Osteoblast (primary cell): ENCODE measurements around the gene RASGRP4. TPM values are rescaled to one million over a fixed set of nuclear protein-coding genes. Genes with fewer than 3 reads are reported as not detected.

Experiments
- DNase-seq: peaks from one replicate; pipeline ENCODE4 v3.0.0; 2011; ENCODE audit warnings: low spot score, mixed read lengths; ENCODE audit not compliant: insufficient read length; ENCODE audit errors: missing footprints
- H2AFZ ChIP-seq: 2 replicates; pipeline ENCODE4 v1.6.0; 2011; ENCODE audit warnings: mild to moderate bottlenecking, low read length
- H3K27ac ChIP-seq: 2 replicates; pipeline ENCODE4 v1.5.1; 2011; ENCODE audit warnings: mild to moderate bottlenecking, low read depth, low read length, moderate library complexity
- H3K27me3 ChIP-seq: 2 replicates; pipeline ENCODE4 v1.6.0; 2012; ENCODE audit warnings: mild to moderate bottlenecking, control low read depth, inconsistent platforms, low read length, moderate library complexity; ENCODE audit not compliant: insufficient read depth
- H3K36me3 ChIP-seq: 2 replicates; pipeline ENCODE4 v1.5.1; 2011; ENCODE audit warnings: mild to moderate bottlenecking, low read length, control low read depth, moderate library complexity; ENCODE audit not compliant: insufficient read depth
- H3K4me1 ChIP-seq: 2 replicates; pipeline ENCODE4 v1.5.1; 2011; ENCODE audit warnings: mild to moderate bottlenecking, low read length, control low read depth, moderate library complexity; ENCODE audit not compliant: insufficient read depth
- H3K4me2 ChIP-seq: 2 replicates; pipeline ENCODE4 v1.6.0; 2011; ENCODE audit warnings: mild to moderate bottlenecking, low read length; ENCODE audit not compliant: insufficient read depth
- H3K4me3 ChIP-seq: fragments of 200-600 bp; sonication (generic); 3 replicates; pipeline ENCODE4 v1.5.1; 2012; ENCODE audit warnings: mild to moderate bottlenecking, low read length, inconsistent platforms; ENCODE audit not compliant: insufficient read depth
- H3K79me2 ChIP-seq: 2 replicates; pipeline ENCODE4 v1.6.0; 2012; ENCODE audit warnings: mild to moderate bottlenecking, low read length, control low read depth, inconsistent platforms; ENCODE audit not compliant: insufficient read depth
- H3K9me3 ChIP-seq: 2 replicates; pipeline ENCODE4 v1.5.1; 2011; ENCODE audit warnings: low read depth, low read length, control low read depth
- H4K20me1 ChIP-seq: 2 replicates; pipeline ENCODE4 v1.6.0; 2012; ENCODE audit warnings: mild to moderate bottlenecking, low read length, control low read depth; ENCODE audit not compliant: insufficient read depth
- CTCF ChIP-seq: IDR thresholded peaks from 2 replicates; pipeline ENCODE4 v1.5.1; 2011; ENCODE audit warnings: mild to moderate bottlenecking, low read depth, low read length, moderate library complexity; ENCODE audit errors: extremely low read depth
- total RNA-seq: library from RNA; depleted of rRNA; stranded (reverse); fragments of >200 nt; gene quantifications from 2 replicates; pipeline ENCODE4 v1.2.3, GENCODE V29; 2012

Gene RASGRP4
- total RNA-seq, 1 donor = not detected

- H3K4me1 ChIP-seq = no peaks in the 10 kb centered on the region
- H3K27me3 ChIP-seq = no peaks in the 10 kb centered on the region
- no peak overlapping the region for H2AFZ ChIP-seq
- no peaks in the 10 kb centered on the region for H3K79me2 ChIP-seq
- H3K27ac ChIP-seq = no peak overlapping the region
- H3K4me3 ChIP-seq = no peak overlapping the region
- DNase-seq = peak; percentile 15
- no peaks in the 10 kb centered on the region for H4K20me1 ChIP-seq
- no peak for TF ChIP-seq CTCF
- H3K9me3 ChIP-seq = no peaks in the 10 kb centered on the region
- no peaks in the 10 kb centered on the region for H3K36me3 ChIP-seq
- H3K4me2 ChIP-seq = no peak overlapping the region
Observed at GRCh38 chr19:38470788-38471480, 44.9 kb upstream of the RASGRP4 start.

- H3K4me1 ChIP-seq = no peaks in the 10 kb centered on the region
- H3K27ac ChIP-seq = no peak overlapping the region
- H3K4me2 ChIP-seq = no peak overlapping the region
- H4K20me1 ChIP-seq = no peaks in the 10 kb centered on the region
- no peak overlapping the region for H3K4me3 ChIP-seq
- H3K9me3 ChIP-seq = no peaks in the 10 kb centered on the region
- TF ChIP-seq CTCF = no peak
- H3K79me2 ChIP-seq = no peaks in the 10 kb centered on the region
- DNase-seq = no peak
- no peaks in the 10 kb centered on the region for H3K27me3 ChIP-seq
- H3K36me3 ChIP-seq = no peaks in the 10 kb centered on the region
- no peak overlapping the region for H2AFZ ChIP-seq
Observed at GRCh38 chr19:38469151-38469550, 43.1 kb upstream of the RASGRP4 start.

GRCh38 chr19:38467541-38468525 lies 41.8 kb upstream of the RASGRP4 start:
- Histone ChIP-seq H2AFZ (no peak overlapping the region), H3K4me1 (no peaks in the 10 kb centered on the region), H3K27me3 (no peaks in the 10 kb centered on the region), H3K79me2 (no peaks in the 10 kb centered on the region), H3K36me3 (no peaks in the 10 kb centered on the region), H4K20me1 (no peaks in the 10 kb centered on the region), H3K4me3 (no peak overlapping the region), H3K27ac (no peak overlapping the region), H3K9me3 (no peaks in the 10 kb centered on the region), H3K4me2 (no peak overlapping the region)
- no peak for TF ChIP-seq CTCF
- peak; percentile 55 for DNase-seq

- no peak for TF ChIP-seq CTCF
- DNase-seq = peak; percentile 78
- no peak overlapping the region for H3K4me3 ChIP-seq
- no peak overlapping the region for H3K27ac ChIP-seq
- no peaks in the 10 kb centered on the region for H3K4me1 ChIP-seq
- no peaks in the 10 kb centered on the region for H3K79me2 ChIP-seq
- no peaks in the 10 kb centered on the region for H3K27me3 ChIP-seq
- no peaks in the 10 kb centered on the region for H4K20me1 ChIP-seq
- no peak overlapping the region for H2AFZ ChIP-seq
- no peaks in the 10 kb centered on the region for H3K36me3 ChIP-seq
- no peak overlapping the region for H3K4me2 ChIP-seq
- H3K9me3 ChIP-seq = no peaks in the 10 kb centered on the region
Observed at GRCh38 chr19:38466050-38466449, 40.0 kb upstream of the RASGRP4 start.
